ENCODE data around the gene COL18A1.

COL18A1 gene

GRCh38 chr21:45491056-45491455 is 86.1 kb downstream of the COL18A1 start:
- TF ChIP-seq CTCF (IDR thresholded peaks at IDR 0.05; ENCODE audit: low read depth, low read length, missing control alignments): no peak
- no peak for DNase-seq
- H3K4me3 ChIP-seq (ENCODE audit: low read depth, low read length): no peak overlapping the region
- H3K27ac ChIP-seq: no peak overlapping the region
- H3K36me3 ChIP-seq (replicated peaks): peaks cover 55% of the 10 kb centered on the region
- no peaks in the 10 kb centered on the region for H3K27me3 ChIP-seq (replicated peaks)
- in situ Hi-C loops (cut with HindIII; ENCODE audit: low pct_ligation_motif_present, low sequenced_read_pairs): no loop called here

GRCh38 chr21:45491623-45492022 is 86.7 kb downstream of the COL18A1 start:
- no peaks in the 10 kb centered on the region for H3K27me3 ChIP-seq (replicated peaks)
- H3K27ac ChIP-seq: no peak overlapping the region
- no peak overlapping the region for H3K4me3 ChIP-seq (ENCODE audit: low read depth, low read length)
- peaks cover 59% of the 10 kb centered on the region for H3K36me3 ChIP-seq (replicated peaks)
- TF ChIP-seq CTCF (IDR thresholded peaks at IDR 0.05; ENCODE audit: low read depth, low read length, missing control alignments): no peak
- in situ Hi-C loops (cut with HindIII; ENCODE audit: low pct_ligation_motif_present, low sequenced_read_pairs): no loop called here
- no peak for DNase-seq

GRCh38 chr21:45492765-45493164 is 87.8 kb downstream of the COL18A1 start:
- no peak for TF ChIP-seq CTCF (IDR thresholded peaks at IDR 0.05; ENCODE audit: low read depth, low read length, missing control alignments)
- in situ Hi-C loops (cut with HindIII; ENCODE audit: low pct_ligation_motif_present, low sequenced_read_pairs): no loop called here
- H3K27ac ChIP-seq: no peak overlapping the region
- H3K4me3 ChIP-seq (ENCODE audit: low read depth, low read length): no peak overlapping the region
- no peak for DNase-seq
- H3K36me3 ChIP-seq (replicated peaks): peaks cover 57% of the 10 kb centered on the region
- H3K27me3 ChIP-seq (replicated peaks): no peaks in the 10 kb centered on the region

- H3K27me3 ChIP-seq (replicated peaks): no peaks in the 10 kb centered on the region
- in situ Hi-C loops (cut with HindIII; ENCODE audit: low pct_ligation_motif_present, low sequenced_read_pairs): no loop called here
- H3K27ac ChIP-seq: no peak overlapping the region
- TF ChIP-seq CTCF (IDR thresholded peaks at IDR 0.05; ENCODE audit: low read depth, low read length, missing control alignments): no peak
- no peak for DNase-seq
- H3K4me3 ChIP-seq (ENCODE audit: low read depth, low read length): no peak overlapping the region
- peaks cover 62% of the 10 kb centered on the region for H3K36me3 ChIP-seq (replicated peaks)
These were observed 88.5 kb downstream of the COL18A1 start for GRCh38 chr21:45493401-45494001.

- Histone ChIP-seq H3K27ac (no peak overlapping the region), H3K27me3 (replicated peaks) (no peaks in the 10 kb centered on the region), H3K36me3 (replicated peaks) (peaks cover 66% of the 10 kb centered on the region), H3K4me3 (ENCODE audit: low read depth, low read length) (no peak overlapping the region)
- no peak for TF ChIP-seq CTCF (IDR thresholded peaks at IDR 0.05; ENCODE audit: low read depth, low read length, missing control alignments)
- no peak for DNase-seq
- in situ Hi-C loops (cut with HindIII; ENCODE audit: low pct_ligation_motif_present, low sequenced_read_pairs): no loop called here
These were observed 89.3 kb downstream of the COL18A1 start for GRCh38 chr21:45494135-45494850.
